DMS79 (cell line): ENCODE results near the gene ZFP14.
"Not testable (repeated sequence)": the region's sequence is repeated elsewhere in the genome, so short reads cannot be mapped to it uniquely, and the experiment has no call there.

Experiments
- DNase-seq: peaks from one replicate; lab custom pipeline; 2025; lab: John Stamatoyannopoulos, UW

ZFP14 gene

DNA sequence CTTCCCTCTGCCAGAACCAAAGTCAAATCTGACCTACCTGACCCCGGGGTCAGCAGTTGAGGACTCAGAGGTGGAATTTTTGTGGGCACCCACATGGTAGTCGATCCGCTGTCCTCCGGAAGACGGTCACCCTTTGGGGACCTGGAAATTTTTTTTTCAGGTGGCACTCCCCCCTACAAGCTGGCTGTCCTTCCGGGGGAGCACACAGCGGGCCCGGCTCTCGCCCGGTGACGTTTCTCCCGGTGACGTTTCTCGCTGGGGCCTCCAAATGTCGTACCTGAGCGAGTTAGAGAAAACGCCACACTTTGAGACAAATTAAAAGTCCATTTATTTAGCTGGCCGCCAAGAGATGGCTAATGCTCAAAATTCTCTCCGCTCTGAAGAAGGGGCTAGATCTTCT, 48.8 kb downstream of the ZFP14 start:
- no peak for DNase-seq

DNA sequence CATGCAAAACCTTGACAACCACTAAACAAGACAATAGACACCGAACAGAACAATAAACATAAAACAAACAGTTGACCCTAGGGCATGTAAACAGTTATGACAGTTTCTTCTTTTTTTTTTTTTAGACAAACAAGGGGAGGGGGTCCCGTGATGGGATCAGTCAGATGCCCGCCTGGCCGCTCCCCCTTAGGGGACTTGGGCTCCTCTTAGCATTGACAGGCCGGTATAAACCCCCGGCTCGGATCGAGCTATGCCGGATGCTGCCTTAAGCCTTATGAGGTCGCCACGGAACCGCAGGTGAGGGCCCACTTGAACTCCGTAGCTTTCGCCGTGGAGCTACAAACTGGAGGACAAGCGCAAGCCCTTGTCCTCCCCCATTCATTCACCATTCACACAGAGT, 49.5 kb downstream of the ZFP14 start:
- not testable (repeated sequence) for DNase-seq

DNA sequence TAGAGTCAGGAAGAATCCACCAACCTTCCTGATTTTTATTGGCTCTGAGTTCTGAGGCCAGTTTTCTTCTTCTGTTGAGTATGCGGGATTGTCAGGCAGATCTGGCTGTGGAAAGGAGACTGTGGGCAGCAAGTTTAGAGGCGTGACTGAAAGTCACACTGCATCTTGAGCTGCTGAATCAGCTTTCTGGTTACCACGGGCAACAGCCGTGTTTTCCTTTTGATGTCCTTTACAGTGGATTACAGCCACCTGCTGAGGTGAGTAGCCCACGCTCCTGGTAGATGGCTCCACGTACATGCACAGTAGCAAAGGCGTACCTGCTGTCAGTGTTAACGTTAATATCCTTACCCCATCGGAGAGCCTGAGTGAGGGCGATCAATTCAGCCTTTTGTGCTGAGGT, 52.4 kb downstream of the ZFP14 start:
- DNase-seq = not testable (repeated sequence)

DNA sequence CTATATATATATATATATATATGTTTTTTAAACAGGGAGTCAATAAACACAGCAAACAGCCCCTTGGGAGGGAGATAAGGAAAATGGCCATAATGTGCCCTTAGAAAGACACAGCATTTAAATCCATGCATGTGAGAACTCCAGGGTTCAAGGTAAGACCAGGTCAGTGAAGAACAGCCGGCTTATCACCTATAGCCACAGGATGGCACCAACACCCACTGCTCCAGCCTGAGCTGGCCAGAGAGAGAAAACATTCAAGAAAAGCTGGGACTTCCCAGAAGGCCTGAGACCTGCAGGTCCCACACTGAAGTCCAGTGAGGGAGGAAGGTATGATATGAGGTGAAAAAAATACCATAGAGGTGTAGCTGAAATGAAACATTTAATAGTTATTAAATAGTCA, 63.8 kb downstream of the ZFP14 start:
- not testable (repeated sequence) for DNase-seq

DNA sequence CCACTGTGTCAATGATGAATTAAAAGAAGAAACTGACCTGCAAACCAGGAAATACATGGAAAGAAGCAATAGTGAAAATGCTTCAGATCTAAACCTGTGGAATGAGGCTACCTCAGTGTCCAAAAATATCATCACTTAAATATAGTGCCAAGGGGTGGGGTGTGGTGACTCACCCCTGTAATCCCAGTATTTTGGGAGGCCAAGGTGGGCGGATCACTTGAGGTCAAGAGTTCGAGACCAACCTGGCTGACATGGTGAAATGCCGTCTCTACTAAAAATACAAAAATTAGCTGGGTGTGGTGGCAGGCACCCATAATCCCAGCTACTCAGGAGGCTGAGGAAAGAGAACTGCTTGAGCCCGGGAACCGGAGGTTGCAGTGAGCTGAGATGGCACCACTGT, 64.9 kb downstream of the ZFP14 start:
- not testable (repeated sequence) for DNase-seq

DNA sequence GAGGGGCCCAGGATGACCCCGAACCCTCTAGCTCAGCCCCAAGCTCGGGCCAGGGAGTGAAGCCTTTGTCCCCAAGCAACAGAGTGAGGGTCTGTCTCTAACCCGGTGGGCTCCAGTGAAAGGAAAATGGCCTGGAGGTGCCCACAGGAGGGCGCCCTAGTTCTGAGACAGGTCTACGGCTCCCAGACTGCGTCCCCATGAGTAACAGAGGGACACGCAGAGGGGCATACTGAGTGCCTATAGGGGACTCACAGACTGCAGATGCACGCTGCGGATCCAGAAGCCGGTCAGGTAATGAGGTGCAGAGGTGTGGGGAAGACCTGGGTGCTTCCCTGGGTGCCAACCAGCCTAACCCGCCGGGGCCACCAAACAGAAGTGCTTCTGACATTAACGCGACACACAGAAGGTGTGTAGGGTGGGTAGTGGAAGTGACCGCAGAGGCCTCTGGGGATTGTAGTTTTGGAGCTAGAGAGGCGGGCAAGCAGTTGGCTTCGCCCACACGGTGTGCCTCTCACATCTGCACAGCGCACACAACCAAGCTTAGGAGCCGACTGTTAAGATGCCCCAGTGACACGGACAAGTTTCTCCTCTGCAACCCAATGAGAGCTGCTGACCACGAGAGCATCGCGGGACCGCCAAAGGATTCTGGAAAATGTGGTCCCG, 67.8 kb downstream of the ZFP14 start:
- DNase-seq = not testable (repeated sequence)

DNA sequence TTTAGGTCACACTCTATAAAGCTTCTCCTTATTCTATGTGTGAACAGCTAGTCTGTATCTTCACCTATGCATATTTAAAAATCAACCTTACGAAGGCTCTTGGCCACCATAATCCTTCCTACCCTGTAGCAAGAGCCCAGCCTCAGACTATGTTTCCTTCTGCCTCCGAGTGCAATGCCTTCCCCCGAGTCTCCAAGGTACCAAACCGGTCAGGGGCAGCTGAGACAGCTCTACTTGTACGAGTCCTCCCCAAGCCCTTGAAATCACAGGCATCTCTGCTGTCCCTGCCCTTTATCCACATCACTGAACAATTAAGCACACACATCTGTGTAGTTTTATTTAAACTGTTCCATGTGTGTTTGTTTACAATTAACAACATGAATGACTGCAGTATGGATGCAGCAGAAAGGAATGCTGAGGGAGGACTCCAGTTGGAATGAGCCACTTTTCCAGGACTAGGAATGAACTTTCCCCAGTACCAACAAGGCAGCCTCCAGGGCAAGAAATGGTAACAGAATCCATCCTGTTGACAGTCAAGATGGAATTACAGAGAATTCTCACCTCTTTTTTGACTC, 68.5 kb downstream of the ZFP14 start:
- DNase-seq = not testable (repeated sequence)

DNA sequence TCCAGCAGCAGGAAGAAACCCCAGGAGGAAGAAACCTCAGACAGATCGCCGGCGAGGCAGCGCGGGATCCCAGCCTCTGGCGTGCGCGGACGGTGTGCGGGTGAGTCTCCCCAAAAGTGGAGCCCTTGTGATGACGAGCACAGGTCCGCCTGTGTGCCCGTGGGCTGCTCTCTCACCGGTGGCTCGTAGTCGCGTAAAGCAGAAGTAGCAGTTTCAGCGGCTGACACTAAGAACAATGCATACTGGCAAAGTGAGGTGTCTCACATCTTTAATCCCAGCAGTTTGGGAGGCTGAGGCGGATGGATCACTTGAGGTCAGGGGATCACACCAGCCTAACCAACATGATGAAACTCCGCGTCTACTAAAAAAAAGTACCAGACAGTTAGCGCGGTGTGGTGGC, 69.2 kb downstream of the ZFP14 start:
- DNase-seq = not testable (repeated sequence)

DNA sequence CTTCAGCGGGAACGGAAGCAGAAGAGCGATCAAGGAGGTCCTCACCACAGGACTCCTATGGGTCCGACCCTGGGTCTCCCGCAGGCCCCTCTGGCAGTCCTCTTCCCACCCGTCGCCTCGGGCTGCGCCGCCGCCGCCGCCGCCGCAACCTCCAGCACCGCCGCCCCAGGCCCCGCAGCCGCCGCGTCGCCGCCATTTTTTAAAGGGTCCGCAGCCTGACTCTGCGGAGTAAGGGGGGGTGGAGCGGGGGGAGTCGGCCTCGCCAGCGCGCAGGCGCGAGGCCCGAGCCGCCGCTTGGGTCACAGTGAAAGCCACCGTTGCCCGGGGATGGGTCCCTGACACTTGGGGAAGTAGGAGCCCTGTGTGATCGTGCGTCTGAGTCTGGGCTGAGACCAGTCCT, 69.7 kb downstream of the ZFP14 start:
- not testable (repeated sequence) for DNase-seq

DNA sequence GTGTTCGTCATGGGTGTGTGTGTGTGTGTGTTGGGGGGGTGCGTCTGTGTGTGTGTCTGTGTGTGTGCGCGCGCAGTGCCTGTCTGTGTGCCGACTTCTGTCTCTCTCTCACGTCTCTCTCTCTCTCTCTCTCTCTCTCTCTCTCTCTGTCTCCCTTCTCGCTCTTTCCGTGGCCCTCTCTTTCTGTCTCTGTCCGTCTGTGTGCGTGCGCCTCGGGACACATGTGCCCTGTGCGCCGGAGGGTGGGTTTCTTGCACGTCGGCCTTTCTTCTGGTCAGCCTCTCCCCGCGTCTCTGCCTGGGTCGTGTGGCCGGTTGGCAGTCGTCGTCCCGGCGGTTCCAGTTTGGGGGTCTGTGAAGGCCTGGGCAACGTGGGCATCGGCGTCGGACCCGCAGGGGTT, 86.7 kb downstream of the ZFP14 start:
- not testable (repeated sequence) for DNase-seq
